HG03575 (cell line): ENCODE measurements around the gene H6PD.

Experiments
- ATAC-seq: cut with Tn5 transposase; IDR thresholded peaks from one replicate; pipeline ENCODE4 v1.9.1; 2021; ENCODE audit not compliant: unreplicated experiment, insufficient number of reproducible peaks, low FRiP score; ENCODE audit errors: extremely low read depth

H6PD gene

GRCh38 chr1:9238550-9238949 lies 4.0 kb downstream of the H6PD start:
- ATAC-seq, result no peak

DNA sequence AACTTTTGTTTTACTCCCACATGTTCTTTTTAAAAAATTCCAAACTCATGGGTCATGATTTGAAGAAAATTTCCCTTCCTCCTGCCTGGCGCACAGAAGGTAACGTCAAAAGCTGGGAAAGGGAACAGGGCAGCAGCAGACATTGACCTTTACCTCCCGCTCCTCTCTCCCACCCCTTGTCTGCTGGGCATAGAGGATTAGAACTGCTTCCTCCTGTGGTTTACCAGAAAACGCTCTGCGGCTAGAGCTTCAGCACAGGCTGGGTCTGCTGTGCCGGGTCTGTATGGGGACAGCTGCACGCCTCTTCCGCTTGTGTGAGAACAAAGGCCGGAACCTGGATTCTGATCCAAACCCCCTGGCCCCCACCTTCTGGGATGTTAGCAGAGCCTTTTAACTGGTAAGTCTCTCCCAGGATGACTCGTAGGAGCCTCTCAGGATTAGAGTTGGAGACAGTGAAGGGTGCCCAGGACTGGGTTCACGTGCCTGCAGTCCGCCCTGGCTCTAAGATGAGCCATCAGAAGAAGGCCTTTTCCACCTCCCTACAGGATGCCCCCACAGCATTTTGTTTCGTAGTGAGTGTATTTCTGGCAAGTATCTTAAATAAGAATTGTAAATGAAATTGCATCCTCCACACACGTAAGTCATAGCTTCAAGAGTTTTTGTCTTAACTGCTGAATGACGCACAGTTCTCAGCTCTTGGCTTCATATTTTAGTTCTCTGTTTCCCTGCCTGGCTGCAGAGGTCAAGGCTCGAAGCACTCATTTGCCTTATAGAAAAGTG lies 5.2 kb downstream of the H6PD start:
- ATAC-seq, result no peak

GRCh38 chr1:9240914-9241820 lies 6.6 kb downstream of the H6PD start:
- no peak for ATAC-seq

- no peak for ATAC-seq
Observed at GRCh38 chr1:9241891-9242290, 7.3 kb downstream of the H6PD start.

- ATAC-seq, result no peak
Observed at GRCh38 chr1:9242338-9242969, 7.9 kb downstream of the H6PD start.

DNA sequence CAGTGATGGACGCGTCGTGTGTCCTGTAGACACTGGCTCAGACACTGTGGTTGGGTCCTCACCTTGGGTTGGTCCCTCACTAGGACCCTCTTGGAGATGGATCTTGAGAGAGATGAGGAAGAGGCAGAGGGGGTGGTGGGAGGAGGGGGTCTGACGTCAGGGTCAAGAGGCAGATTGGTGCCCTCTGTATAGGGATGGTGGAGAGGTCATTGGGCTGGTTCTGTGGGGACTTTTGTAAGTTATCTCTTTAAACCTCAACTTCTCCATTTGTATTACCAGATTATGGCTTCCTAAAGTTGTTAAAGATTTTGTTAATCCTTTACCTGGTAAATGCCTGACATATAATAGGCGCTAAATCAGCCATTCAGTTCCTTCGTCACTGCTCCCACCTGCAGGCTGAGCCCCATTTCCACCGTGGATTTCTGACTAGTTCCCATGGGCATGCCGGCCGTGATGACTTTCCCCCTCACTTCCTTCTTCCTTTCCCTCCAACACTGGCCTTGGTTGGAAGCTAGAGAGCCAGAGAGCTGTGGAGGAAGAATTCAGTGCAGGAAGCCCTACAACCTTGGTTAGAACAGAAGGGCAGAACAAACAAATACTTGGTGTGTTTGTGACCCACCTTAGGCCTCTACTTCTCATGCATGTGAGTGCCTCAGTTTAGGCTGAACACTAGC lies 8.6 kb downstream of the H6PD start:
- no peak for ATAC-seq

GRCh38 chr1:9244501-9245229 lies 10.1 kb downstream of the H6PD start:
- no peak for ATAC-seq

GRCh38 chr1:9245230-9245619 lies 10.7 kb downstream of the H6PD start:
- no peak for ATAC-seq

DNA sequence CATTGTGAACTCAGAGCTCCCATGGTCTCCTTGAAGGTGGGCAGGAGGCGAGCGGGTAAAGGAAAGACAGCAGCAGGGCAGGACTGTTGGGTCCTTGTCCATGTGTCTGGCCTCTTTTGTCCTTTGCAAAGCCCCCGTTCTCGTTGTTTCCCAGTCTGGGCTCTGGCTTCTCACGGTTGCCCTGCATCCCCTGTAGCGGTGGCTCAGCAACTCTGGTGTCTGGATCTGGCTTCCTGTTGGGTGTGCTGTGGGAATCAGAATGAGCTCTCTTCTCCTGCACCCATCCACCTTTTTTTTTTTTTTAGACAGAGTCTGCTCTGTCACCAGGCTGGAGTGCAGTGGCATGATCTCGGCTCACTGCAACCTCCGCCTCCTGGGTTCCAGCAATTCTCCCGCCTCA lies 11.1 kb downstream of the H6PD start:
- ATAC-seq, result no peak

- no peak for ATAC-seq
Observed at GRCh38 chr1:9246215-9246614, 11.6 kb downstream of the H6PD start.

DNA sequence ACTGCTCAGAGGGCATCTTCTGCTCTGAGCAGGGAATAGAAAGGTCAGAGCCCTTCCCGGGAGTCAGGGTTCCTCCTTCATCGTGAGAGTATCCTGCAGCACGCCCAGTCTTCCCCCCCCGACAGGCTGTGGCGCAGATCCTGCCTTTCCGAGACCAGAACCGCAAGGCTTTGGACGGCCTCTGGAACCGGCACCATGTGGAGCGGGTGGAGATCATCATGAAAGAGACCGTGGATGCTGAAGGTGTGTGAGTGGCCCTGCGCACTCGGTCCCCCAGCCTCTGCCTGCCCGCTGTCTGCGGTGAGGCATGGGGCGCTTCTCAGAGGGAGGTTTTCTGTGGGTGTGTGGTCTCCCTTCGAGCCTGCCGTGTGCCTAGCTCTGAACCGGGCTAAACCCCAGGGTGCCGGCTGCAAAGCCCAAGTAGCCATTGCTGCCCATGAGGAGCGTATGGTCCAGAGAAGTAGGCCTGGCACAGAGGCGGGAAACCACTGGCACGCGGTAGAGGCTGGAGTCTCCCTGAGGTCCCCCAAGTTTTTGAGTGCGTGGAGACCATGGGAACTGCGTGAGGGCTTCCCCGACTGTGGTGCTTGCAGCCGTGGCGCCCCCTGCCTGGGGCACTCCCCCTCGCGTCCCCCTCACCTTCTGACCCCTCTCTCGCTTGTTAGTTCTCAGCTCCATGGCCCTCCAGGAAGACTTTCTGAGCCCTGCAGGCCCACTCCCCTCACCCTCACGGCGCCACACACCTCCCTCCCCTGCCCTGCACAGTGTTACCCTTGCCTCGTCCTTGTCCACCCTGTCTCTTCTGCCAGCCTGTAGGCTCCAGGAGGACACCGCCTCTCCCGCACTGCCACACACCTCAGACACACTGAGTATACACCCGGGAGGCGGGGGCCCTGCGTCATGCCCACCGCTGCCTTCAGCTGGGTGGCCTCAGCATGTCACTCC lies 12.5 kb downstream of the H6PD start:
- ATAC-seq, result no peak

GRCh38 chr1:9247894-9248293 lies 13.3 kb downstream of the H6PD start:
- no peak for ATAC-seq

DNA sequence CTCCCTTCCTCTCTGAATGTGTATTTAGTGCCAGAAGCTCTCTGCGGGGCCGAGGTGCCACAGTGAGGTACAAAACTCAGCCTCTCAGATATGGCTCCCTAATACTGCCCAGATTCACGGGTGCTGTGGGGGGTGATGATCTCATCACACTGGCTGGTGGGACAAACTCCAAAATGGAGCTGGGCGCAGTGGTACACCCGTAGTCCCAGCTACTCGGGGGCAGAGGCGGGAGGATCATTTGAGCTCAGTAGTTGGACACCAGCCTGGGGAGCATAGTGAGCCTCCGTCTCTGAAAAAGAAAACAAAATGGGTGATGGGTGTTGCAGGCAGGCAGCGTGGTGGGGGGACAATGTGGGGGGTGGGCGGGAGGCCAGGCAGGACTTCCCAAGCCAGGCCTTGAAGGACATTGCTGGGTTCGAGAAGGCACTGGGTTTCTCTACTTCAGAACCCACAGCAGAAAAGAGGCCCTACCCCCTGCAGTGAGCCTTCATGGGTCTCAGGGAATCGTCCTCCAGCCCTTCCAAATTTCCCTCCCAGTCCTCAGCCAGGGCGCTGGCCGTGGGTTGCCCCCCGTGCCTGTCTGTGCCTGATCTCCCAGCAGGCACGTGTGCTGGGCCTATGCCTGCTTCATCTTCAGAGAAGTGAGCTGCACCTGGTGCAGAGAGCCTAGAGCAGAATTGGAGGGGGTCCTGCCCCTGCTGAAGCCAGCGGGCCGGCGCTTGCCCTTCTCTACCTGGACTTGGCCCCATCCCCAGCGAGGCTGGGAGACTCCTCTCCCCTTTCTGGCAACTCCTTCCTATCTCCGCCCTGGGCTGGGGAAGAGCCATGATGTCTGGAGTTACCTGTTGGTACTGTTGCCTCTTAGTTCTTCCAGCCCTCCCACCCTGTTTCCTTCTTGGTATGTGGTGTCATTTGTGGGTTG lies 14.0 kb downstream of the H6PD start:
- ATAC-seq, result no peak

- ATAC-seq, result no peak
Observed at GRCh38 chr1:9249263-9249533, 14.6 kb downstream of the H6PD start.

DNA sequence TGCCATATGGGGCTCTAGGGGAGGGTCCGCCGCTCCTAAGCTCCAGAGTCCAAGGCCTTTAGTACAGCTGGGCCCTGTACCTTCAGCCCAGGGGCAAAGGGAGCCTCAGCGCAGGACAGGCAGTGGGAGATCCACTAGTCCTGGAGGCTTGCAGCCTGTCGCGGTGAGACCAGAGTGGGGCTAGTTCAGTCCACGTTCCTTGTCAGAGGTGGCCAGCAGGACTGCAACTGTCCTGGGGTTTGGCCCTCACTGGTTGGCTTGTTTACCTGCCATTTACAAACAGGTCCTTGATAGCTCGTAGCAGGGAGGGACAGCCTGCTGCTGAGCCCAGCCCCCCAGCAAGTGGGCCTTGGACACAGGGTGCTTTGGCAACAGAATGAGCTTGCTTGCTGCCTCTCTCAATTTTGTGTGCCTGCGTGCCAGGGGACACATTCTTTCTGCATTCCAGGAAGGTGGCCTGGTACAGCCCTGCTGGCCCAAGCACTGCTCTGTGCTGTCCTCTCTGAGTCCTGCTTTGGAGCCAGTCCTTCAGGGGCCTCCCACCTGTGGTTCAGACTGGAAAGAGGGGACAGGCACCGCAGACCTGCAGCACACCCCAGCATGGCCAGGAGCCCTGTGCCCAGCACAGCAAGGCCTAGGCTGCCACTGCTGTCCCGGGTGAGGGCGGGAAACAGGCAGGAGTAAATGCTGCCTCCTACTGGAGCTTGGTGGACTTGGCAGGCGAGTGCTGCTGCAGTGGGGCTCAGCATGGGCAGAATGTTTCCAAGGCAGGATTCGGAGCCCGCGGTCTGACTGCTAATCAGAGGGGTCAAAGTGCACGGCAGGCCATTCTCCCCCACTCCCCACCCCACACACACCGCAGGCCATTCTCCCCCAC lies 15.2 kb downstream of the H6PD start:
- ATAC-seq, result no peak
